DMS 273 (cell line): ENCODE data around the gene CNOT10.
A peak's percentile ranks its signal among the peaks of the same experiment; 100 is the strongest.

Experiments used
- DNase-seq: peaks from one replicate; lab custom pipeline; 2025; ENCODE audit not compliant: unreplicated experiment; lab: John Stamatoyannopoulos, UW

CNOT10 gene

GRCh38 chr3:32817558-32818228, 132.7 kb downstream of the CNOT10 start, which contains the start of gene TRIM71:
TRIM71 (plus strand) TSS chr3:32817997; CDS start chr3:32818081, 84 bp downstream.
- peak; percentile 68 for DNase-seq

GRCh38 chr3:32818229-32818969, 133.4 kb downstream of the CNOT10 start:
- DNase-seq = peak; percentile 67

GRCh38 chr3:32818970-32819511, 134.1 kb downstream of the CNOT10 start:
- DNase-seq = no peak

- no peak for DNase-seq
Measured at GRCh38 chr3:32819551-32820348, 134.8 kb downstream of the CNOT10 start.

- DNase-seq = no peak
Measured at GRCh38 chr3:32820430-32820829, 135.4 kb downstream of the CNOT10 start.

DNA sequence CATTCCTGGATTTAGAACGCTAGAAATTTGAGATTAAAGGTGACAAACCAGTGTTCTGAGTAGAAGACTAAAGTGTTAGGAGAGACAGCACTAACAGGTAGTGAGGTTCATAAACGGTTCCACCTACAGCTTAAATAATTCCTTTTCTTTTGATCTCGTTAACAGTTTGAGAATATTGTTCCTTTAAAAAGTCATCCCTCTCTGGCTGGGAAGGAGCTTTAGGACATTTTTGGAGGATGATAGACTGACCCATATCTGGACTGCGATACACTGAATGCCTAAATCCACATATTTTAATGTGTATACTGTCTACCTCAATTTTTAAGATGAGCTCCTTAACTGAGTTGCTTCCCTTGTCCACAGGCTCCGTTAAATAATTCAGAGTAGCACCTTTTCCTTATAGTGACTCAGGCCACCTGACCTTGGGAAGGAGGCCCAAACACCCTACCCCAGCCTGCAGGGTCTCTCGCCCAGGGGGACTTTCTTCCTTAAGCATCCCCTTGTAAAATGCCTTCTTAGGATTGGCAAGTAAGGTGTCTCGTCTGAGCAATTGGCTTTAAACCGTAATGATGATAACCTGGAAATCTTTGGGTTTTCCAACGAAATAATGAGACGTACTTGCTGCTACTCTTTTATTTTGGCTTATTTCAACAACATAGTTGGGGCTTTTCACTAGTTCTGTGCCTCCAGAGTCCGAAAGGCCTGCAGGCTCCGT, 136.1 kb downstream of the CNOT10 start:
- no peak for DNase-seq

DNA sequence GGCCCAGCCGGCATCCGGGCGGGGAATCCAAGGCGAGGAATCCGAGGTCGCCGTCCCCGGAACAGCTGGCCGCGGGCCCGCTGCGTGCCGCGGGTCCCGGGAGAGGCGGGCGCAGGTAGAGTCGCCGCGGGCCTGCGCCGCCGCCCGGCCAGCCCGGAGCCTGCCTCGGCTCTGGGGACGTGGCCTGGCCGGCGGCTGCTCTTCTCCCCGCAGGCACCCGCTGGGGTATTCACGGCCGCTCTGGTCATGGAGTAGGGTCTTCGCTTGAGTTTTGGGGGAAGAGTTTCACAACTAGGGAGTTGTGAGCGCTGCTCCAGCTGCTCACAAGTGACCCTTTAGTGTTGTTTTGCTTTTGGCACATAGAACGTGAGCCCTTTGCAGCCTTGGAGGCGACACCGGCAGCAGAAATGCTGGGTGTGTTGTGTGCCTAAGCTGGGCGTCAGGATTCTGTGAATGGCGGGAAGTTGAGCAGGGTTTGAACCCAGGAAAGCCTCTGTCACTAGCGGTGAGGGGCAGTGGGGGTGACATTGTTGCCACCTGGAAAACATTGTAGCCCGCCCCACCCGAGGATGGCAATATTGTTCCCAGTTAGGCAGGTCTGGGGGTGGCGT, 136.8 kb downstream of the CNOT10 start:
- DNase-seq = peak; percentile 17

DNA sequence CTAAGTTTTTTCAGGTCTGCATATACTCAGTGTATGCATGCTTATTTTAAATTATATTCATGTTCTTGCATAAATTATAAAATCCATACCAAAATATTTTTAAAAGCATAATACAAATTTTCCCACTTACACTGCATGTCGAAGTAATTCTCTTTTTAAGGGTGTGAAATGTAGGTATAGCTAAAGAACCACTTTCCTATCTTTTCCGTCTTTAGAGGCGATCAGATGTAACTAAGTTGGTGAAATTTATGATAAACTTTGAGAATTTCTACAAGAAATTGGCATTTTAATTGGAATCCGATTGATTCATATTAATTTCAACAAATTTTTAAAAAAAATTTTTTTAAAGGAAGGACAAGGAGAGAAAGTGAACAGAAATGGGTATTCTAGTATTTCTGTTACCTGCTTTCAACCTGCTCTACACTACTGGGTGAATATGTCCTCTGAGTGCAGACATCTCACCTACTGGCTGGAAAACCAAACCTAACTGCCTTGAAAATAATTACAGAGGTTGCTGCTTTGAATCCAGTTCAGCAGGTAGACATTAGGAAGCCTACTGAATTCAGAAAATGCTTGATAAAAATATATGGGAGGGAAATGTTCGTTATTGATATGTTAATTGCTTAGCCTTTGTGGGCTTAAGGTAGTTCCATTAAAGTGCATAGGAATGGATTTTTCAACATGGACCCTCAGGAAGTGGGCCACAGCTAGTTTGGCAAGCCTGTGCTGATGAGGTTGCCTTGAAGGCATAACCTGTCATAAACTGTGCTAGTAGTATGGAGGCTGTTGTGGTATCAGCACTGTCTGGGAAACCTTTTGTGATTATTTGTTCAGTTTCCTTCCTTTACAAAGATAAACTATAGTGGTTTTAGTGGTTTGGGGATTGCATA, 137.9 kb downstream of the CNOT10 start:
- DNase-seq = no peak
